IMR-90 (cell line): ENCODE measurements around the gene RHBDF1. TPM values are rescaled to one million over a fixed set of nuclear protein-coding genes. Genes with fewer than 3 reads are reported as not detected.

Experiments used
- ATAC-seq: fragments of 200-7000 bp; cut with Tn5 transposase; 2 replicates; pipeline ENCODE4 v1.9.1; 2020; ENCODE audit warnings: low read depth, mild to moderate bottlenecking, moderate library complexity
- BruUV-seq: library from RNA; stranded (reverse); fragments of 400-500 nt; replicated peaks from 2 replicates; lab custom pipeline; 2021; lab: Mats Ljungman, UMichigan
- CTCF ChIA-PET: fragments of 300-600 bp; formaldehyde crosslinking; extraction: SDS; loops from one replicate; lab custom pipeline; 2021; ENCODE audit warnings: antibody characterized with exemption; lab: Yijun Ruan, JAX
- POLR2A ChIA-PET: fragments of 300-600 bp; sonication (Branson Sonifier 250); formaldehyde crosslinking; loops from one replicate; lab custom pipeline; 2022; ENCODE audit warnings: antibody characterized with exemption; ENCODE audit not compliant: unreplicated experiment; lab: Charles Lee
- DNase-seq: peaks from one replicate; pipeline ENCODE4 v3.0.0; 2013
- H2AFZ ChIP-seq: replicated peaks from 2 replicates; pipeline ENCODE3; 2013; ENCODE audit warnings: low read length, mild to moderate bottlenecking; ENCODE audit not compliant: poor library complexity
- H2AK5ac ChIP-seq: 2 replicates; pipeline ENCODE4 v1.6.1; 2013; ENCODE audit warnings: low read depth, low read length, inconsistent platforms
- H2AK9ac ChIP-seq: replicated peaks from 2 replicates; pipeline ENCODE3; 2013; ENCODE audit warnings: mild to moderate bottlenecking, low read depth, low read length, moderate library complexity; ENCODE audit not compliant: poor library complexity
- H2BK120ac ChIP-seq: 2 replicates; pipeline ENCODE4 v1.6.1; 2013; ENCODE audit warnings: low read depth, low read length, inconsistent platforms
- H2BK15ac ChIP-seq: 3 replicates; pipeline ENCODE4 v1.6.1; 2013; ENCODE audit warnings: low read depth, low read length, inconsistent platforms
- H2BK20ac ChIP-seq: 2 replicates; pipeline ENCODE4 v1.6.1; 2013; ENCODE audit warnings: low read depth, mild to moderate bottlenecking, inconsistent platforms, low read length, moderate library complexity
- H2BK5ac ChIP-seq: 2 replicates; pipeline ENCODE4 v1.6.1; 2013; ENCODE audit warnings: mild to moderate bottlenecking, low read depth, low read length, inconsistent platforms; ENCODE audit not compliant: poor library complexity, severe bottlenecking
- H3K14ac ChIP-seq: replicated peaks from 2 replicates; pipeline ENCODE4 v1.6.1; 2013; ENCODE audit warnings: low read depth, low read length, inconsistent platforms
- H3K18ac ChIP-seq: 2 replicates; pipeline ENCODE4 v1.6.1; 2013; ENCODE audit warnings: low read depth, low read length, control low read depth
- H3K23ac ChIP-seq: 2 replicates; pipeline ENCODE4 v1.6.1; 2013; ENCODE audit warnings: low read depth, low read length, inconsistent platforms
- H3K27ac ChIP-seq: 2 replicates; pipeline ENCODE4 v1.5.1; 2013; ENCODE audit warnings: mild to moderate bottlenecking, control low read depth, low read length; ENCODE audit not compliant: insufficient read depth
- H3K27me3 ChIP-seq: 2 replicates; pipeline ENCODE4 v1.6.1; 2013; ENCODE audit warnings: low read length; ENCODE audit not compliant: control insufficient read depth, insufficient read depth
- H3K36me3 ChIP-seq: 2 replicates; pipeline ENCODE4 v1.6.1; 2013; ENCODE audit warnings: low read length, mixed read lengths; ENCODE audit not compliant: control insufficient read depth, insufficient read depth
- H3K4ac ChIP-seq: 2 replicates; pipeline ENCODE4 v1.6.1; 2013; ENCODE audit warnings: low read depth, low read length, inconsistent platforms
- H3K4me1 ChIP-seq: 2 replicates; pipeline ENCODE4 v1.6.1; 2013; ENCODE audit warnings: low read length, mixed read lengths; ENCODE audit not compliant: control insufficient read depth, insufficient read depth
- H3K4me2 ChIP-seq: 2 replicates; pipeline ENCODE4 v1.6.1; 2013; ENCODE audit warnings: low read depth, mild to moderate bottlenecking, control low read depth, low read length, moderate library complexity
- H3K4me3 ChIP-seq: 2 replicates; pipeline ENCODE4 v1.5.1; 2013; ENCODE audit warnings: low read depth, mild to moderate bottlenecking, control low read depth, low read length, moderate library complexity; ENCODE audit not compliant: insufficient read depth
- H3K56ac ChIP-seq: 2 replicates; pipeline ENCODE4 v1.6.1; 2013; ENCODE audit warnings: low read length, inconsistent platforms; ENCODE audit not compliant: insufficient read depth; ENCODE audit errors: extremely low read depth
- H3K79me1 ChIP-seq, 2 experiments: 2 replicates each; pipeline ENCODE4 v1.6.1; 2013; ENCODE audit warnings: low read length in 2 of 2, inconsistent platforms in 1 of 2, low read depth in 1 of 2
- H3K9ac ChIP-seq: 2 replicates; pipeline ENCODE4 v1.6.1; 2013; ENCODE audit warnings: low read depth, low read length, control low read depth
- H3K9me1 ChIP-seq: 2 replicates; pipeline ENCODE4 v1.6.1; 2013; ENCODE audit warnings: low read length, inconsistent platforms; ENCODE audit not compliant: insufficient read depth
- H3K9me3 ChIP-seq: 2 replicates; pipeline ENCODE4 v1.6.1; 2013; ENCODE audit warnings: low read length; ENCODE audit not compliant: control insufficient read depth, insufficient read depth
- H4K20me1 ChIP-seq: 2 replicates; pipeline ENCODE4 v1.6.1; 2013; ENCODE audit warnings: low read length, inconsistent platforms; ENCODE audit not compliant: insufficient read depth
- H4K5ac ChIP-seq: 2 replicates; pipeline ENCODE4 v1.6.1; 2013; ENCODE audit warnings: mild to moderate bottlenecking, low read depth, low read length, control low read depth
- H4K8ac ChIP-seq, 2 experiments: 2 replicates each; pipeline ENCODE4 v1.6.1; 2013; ENCODE audit warnings: low read depth in 2 of 2, low read length in 2 of 2, control low read depth in 1 of 2, inconsistent platforms in 1 of 2
- H4K91ac ChIP-seq: 2 replicates; pipeline ENCODE4 v1.6.1; 2013; ENCODE audit warnings: low read depth, low read length, inconsistent platforms; ENCODE audit not compliant: insufficient read depth
- BHLHE40 ChIP-seq: fragments of 150-350 bp; IDR thresholded peaks from 2 replicates; pipeline ENCODE4 v1.6.1; 2016; ENCODE audit warnings: mild to moderate bottlenecking, low read depth, low read length
- CEBPB ChIP-seq: IDR thresholded peaks from 2 replicates; pipeline ENCODE4 v1.6.1; 2012; ENCODE audit warnings: low read depth, low read length, improper control_type of control experiment
- ELK1 ChIP-seq: fragments of 150-350 bp; IDR thresholded peaks from 2 replicates; pipeline ENCODE4 v1.6.1; 2016; ENCODE audit warnings: low read depth, mild to moderate bottlenecking, low read length, moderate library complexity, borderline replicate concordance
- MAFK ChIP-seq: IDR thresholded peaks from 2 replicates; pipeline ENCODE4 v1.6.1; 2012; ENCODE audit warnings: low read depth, low read length, improper control_type of control experiment
- POLR2A ChIP-seq: IDR thresholded peaks from 2 replicates; pipeline ENCODE4 v1.6.1; 2012; ENCODE audit warnings: mild to moderate bottlenecking, low read depth, low read length
- SMC3 ChIP-seq: fragments of 150-350 bp; IDR thresholded peaks from 2 replicates; pipeline ENCODE4 v1.6.1; 2016; ENCODE audit warnings: low read depth, mild to moderate bottlenecking, antibody characterized with exemption, low read length, moderate library complexity
- WGBS, 2 experiments: methylation state at CpG; one replicate each; pipeline versions ENCODE4 v1.1.5 to v1.1.7; 2013; ENCODE audit warnings: missing lambda C conversion rate in 2 of 2; ENCODE audit not compliant: insufficient read length in 1 of 2; ENCODE audit errors: extremely low coverage in 2 of 2; 5-methylcytosine and 5-hydroxymethylcytosine counted together
- dilution Hi-C: fragments of 300-500 bp; cut with HindIII; formaldehyde crosslinking; loops from one replicate; pipeline ENCODE4 v1.14.3; 2018; ENCODE audit warnings: low sequenced_read_pairs; ENCODE audit not compliant: unreplicated experiment
- in situ Hi-C: fragments of 300-500 bp; cut with MboI; formaldehyde crosslinking; loops from 3 replicates; pipeline ENCODE4 v1.14.3; 2019; ENCODE audit warnings: low sequenced_read_pairs, inconsistent platforms, mixed read lengths
- intact Hi-C: fragments of 100-400 bp; cut with micrococcal nuclease; formaldehyde crosslinking; loops from 2 replicates; pipeline ENCODE4 v1.10.0; 2022
- polyA plus RNA-seq, 3 experiments: library from polyadenylated mRNA; depleted of rRNA; stranded (reverse); fragments of >200 nt; gene quantifications; 2 replicates each; pipeline ENCODE4 v1.2.3, GENCODE V29; 2012; ENCODE audit warnings: low replicate concordance in 1 of 3
- total RNA-seq: library from RNA; depleted of rRNA; stranded (reverse); fragments of >200 nt; gene quantifications from 2 replicates; pipeline ENCODE4 v1.2.3, GENCODE V29; 2012

The RHBDF1 gene
- total and polyA plus RNA-seq, 2 of the 4 experiments (the other 2 are of a cell fraction) = 13.8 to 86.6 TPM

DNA sequence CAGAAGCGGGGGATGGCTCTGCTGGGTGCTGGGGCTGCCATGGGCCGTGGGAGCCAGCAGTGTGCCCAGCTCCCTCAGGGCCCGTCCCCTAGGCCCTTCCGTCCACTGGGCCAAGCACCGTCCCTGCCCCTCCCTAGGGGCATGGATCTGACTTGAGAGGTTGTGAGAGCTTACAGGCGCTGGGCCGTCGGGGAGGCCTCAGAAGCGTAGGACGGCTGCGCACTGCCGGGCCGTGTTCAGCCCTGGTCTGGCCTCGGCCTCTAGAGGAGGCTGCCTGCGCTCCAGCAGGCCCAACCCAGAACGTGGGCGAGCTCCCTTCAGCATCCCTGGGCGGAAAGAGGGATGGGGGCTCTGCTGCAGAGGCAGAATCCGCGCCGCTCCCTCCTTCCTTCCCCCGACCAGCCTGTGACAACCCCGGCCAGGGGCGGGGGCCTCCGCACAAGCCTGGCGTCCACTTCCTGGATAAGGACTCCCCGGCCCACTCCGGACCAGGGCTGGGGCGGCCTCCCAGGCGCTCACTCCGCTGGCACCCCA is 4.9 kb upstream of the RHBDF1 start:
- H3K9ac ChIP-seq = peak overlapping the region; percentile 71
- peaks cover 17% of the 10 kb centered on the region for H3K9me1 ChIP-seq
- peak overlapping the region; percentile 41 for H3K4me2 ChIP-seq
- WGBS, 2 experiments = 21% methylated on average over 16 of the region's 31 CpGs; no CpG with 5 or more reads in 1 of the 2 experiments
- peak overlapping the region; percentile 42; the same call in 1 of the 3 replicates for H2BK15ac ChIP-seq
- peak overlapping the region; percentile 96 for H2AK9ac ChIP-seq
- peaks cover 43% of the 10 kb centered on the region for H3K4me1 ChIP-seq
- POLR2A ChIA-PET = no interaction called here
- peak overlapping the region; percentile 82 for H2AFZ ChIP-seq
- peak overlapping the region; percentile 85 for H3K4me3 ChIP-seq
- CTCF ChIA-PET = interaction anchor here (1.0 kb wide), 1 partner anchor 11 kb away, joined by 3 read pairs; no protein-coding TSS in a partner anchor
- peak overlapping the region; percentile 98 for H3K27ac ChIP-seq
- peaks cover 15% of the 10 kb centered on the region for H3K36me3 ChIP-seq
- peak overlapping the region; percentile 72 for H2BK120ac ChIP-seq
- H3K56ac ChIP-seq = peak overlapping the region; percentile 62
- H3K14ac ChIP-seq = peak overlapping the region; percentile 81
- peak overlapping the region; percentile 93 for H3K4ac ChIP-seq
- peak overlapping the region; percentile 54; the same call in 1 of the 2 replicates for H3K23ac ChIP-seq
- BruUV-seq = no TSS peak
- TF ChIP-seq BHLHE40 (no peak), MAFK (no peak), POLR2A (no peak; the same call in 1 of the 2 replicates), SMC3 (no peak), CEBPB (no peak), ELK1 (no peak)
- peak overlapping the region; percentile 31; the same call in 1 of the 2 replicates for H3K18ac ChIP-seq
- H2BK20ac ChIP-seq = peak overlapping the region; percentile 55; the same call in 1 of the 2 replicates
- peaks cover 7 to 36% of the 10 kb centered on the region in 2 experiments for H3K79me1 ChIP-seq
- no peaks in the 10 kb centered on the region for H3K27me3 ChIP-seq
- H4K91ac ChIP-seq = peak overlapping the region; percentile 93
- peak overlapping the region; percentile 86 for H4K5ac ChIP-seq
- intact Hi-C loops = no loop called here
- peak overlapping the region; percentile 92 to 95 for H4K8ac ChIP-seq
- ATAC-seq = peak; percentile 16
- H3K9me3 ChIP-seq = no peaks in the 10 kb centered on the region
- dilution Hi-C loops = no loop called here
- in situ Hi-C loops = no loop called here
- H4K20me1 ChIP-seq = peaks cover 11% of the 10 kb centered on the region
- DNase-seq = peak; percentile 61
- peak overlapping the region; percentile 94 for H2BK5ac ChIP-seq
- peak overlapping the region; percentile 97 for H2AK5ac ChIP-seq
